Fibroblast of mammary gland (primary cell): ENCODE data around the gene SLC4A2.

Experiments used
- DNase-seq: peaks from one replicate; pipeline ENCODE4 v3.0.0-alpha.2; 2010; ENCODE audit warnings: low read depth
- H3K4me3 ChIP-seq: 2 replicates; pipeline ENCODE4 v1.5.1; 2011; ENCODE audit warnings: low read depth, mild to moderate bottlenecking, low read length, moderate library complexity; ENCODE audit not compliant: control insufficient read depth
- CTCF ChIP-seq: conservative IDR thresholded peaks from 2 replicates; pipeline ENCODE4 v1.5.1; 2011; ENCODE audit warnings: low read depth, low read length, inconsistent platforms; ENCODE audit not compliant: control insufficient read depth, insufficient read depth

Gene SLC4A2

GRCh38 chr7:151056283-151056665 lies 3.1 kb upstream of the SLC4A2 start:
- no peak overlapping the region for H3K4me3 ChIP-seq
- TF ChIP-seq CTCF, result no peak
- no peak for DNase-seq

DNA sequence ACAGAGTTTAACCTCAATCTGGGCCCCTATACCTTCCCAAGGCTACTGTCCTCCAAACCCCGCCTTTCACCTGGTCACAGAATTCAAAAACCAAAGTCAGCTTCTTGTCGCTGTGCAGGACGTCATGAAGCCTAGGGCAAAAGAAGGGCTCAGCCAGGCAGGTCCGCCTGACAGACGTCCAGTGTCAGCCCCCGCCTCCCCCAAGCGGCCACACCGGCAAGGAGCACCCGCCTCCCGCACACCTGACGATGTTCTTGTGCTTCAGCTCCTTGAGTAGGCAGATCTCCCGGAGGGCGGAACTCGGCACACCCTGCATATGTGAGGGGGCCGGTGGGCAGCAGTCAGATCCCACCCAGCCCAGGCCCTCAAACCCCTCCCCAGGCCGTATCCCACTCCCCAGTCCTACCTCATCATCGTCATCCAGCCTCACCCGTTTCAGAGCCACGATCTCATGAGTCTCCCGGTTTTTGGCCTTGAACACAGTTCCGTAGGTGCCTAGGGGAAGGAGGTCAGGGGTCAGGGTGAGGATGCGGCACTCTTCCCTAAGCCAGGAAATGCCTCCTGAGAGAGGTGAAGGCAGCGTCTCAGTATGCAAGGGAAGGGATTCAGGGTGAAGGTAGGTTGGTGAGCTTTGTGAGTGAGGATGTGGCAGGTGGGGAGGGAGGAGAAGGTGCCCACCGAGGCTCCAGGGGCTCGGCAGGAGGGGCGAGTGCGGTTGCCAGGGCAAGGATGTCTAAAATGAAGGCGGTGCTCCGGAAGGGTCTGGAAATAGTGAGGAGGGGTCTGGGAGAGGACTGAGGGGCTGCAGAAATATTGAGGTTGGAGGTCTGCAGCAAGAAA lies 2.5 kb upstream of the SLC4A2 start:
- peak overlapping the region; percentile 78 for H3K4me3 ChIP-seq
- no peak for TF ChIP-seq CTCF
- DNase-seq, result no peak

- peak within 1 kb of the TSS; percentile 78 for H3K4me3 ChIP-seq
- DNase-seq, result no peak
Measured at GRCh38 chr7:151057506-151057988, 1.8 kb upstream of the SLC4A2 start, which contains the start of gene CDK5. Gene CDK5 (minus strand): TSS chr7:151057897. CDS start chr7:151057848, 49 bp downstream.

DNA sequence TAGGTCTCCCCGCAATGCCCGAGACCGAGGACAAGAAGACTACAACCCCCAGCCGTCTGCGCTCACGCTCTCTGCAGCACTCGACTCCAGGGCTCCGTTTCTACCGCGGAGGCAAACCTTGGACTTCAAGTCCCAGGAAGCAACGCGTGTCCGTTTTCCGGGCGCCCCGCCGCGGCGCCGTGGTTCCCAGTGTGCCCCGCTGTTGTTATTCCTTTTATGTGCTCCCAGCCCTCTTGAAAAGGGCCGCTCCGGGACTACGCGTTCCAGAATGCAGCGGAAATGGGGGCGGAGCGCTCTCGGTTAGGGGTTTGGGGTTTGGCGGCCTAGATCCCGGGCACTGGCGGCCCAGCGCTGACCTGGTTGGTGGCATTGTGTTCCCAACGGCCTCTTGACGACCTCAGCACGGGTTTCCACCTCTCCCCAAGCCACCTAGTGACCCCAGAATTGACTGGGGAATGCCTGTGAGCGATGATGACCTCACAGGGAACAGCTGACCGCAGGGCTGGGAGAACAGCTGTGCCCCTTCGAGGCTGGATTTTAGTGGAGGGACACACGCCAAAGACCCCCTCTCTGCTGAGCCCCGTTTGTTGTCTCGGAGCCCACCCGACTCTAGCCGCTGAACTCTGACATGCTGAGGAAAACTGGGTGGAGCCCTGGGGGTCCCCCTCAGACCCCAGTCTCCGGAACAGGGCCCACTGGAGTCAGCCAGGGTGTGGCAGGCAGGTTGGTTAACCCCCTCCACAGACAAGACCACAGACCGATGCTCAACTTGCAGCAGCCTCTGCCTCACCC lies 1.2 kb upstream of the SLC4A2 start:
- DNase-seq, result peak; percentile 99
- H3K4me3 ChIP-seq, result peak overlapping the region; percentile 78
- TF ChIP-seq CTCF, result no peak

More at GRCh38 chr7:151057506-151057988, 1.8 kb upstream of the SLC4A2 start, which contains the start of gene CDK5:
- TF ChIP-seq CTCF, result no peak

DNA sequence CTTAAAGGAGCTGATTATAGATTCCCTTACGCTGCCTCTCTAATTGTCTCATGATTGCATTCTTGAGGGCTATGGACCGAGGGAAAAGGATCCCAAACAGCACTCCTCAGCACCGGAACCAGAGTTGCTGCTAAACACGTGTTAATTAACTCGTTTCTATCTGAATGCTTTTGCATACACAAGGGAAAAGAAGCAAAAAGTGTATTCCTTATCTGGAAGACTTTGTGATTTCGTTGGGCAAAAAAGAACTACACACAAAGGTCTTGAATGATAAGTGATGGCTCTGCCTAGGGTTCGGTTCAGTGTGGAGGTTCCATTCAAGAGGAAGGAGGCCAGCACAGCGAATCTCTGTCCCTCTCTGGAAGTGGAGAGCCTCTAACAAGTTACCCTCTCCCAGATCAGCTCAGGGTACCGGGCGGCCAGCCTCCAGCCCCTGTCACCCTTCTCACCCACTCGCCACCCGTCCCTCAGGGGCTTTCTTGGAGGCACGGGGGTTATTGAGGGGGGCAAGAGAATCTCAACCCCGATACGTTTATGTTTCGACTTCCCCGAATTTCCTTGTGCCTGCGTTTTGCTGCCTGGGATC lies 515 bp upstream of the SLC4A2 start:
- TF ChIP-seq CTCF, result no peak
- DNase-seq, result peak; percentile 43
- peak overlapping the region; percentile 78 for H3K4me3 ChIP-seq

DNA sequence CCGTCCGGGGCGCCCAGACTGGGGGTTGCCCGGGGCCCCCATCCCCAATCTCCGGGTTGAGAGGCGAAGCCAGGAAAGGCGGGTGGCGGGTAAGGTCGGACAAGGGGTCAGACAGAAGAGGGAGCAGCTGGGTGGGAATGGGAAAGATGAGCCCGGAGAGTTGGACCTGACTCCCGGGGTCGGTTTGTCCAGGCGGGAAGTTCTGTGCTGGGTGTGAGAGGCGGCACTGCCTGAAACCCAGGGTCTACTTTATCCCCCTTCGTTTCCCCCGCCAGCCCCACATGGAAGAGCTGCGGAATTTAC lies 675 bp downstream of the SLC4A2 start:
- TF ChIP-seq CTCF, result no peak
- no peak for DNase-seq
- H3K4me3 ChIP-seq, result peak overlapping the region; percentile 78
